ENCODE measurements around the gene EDC4.

The EDC4 gene

GRCh38 chr16:67917852-67918236, 45.0 kb downstream of the EDC4 start:
- no peak for TF ChIP-seq ZNF274 (IDR thresholded peaks at IDR 0.05; ENCODE audit: low read depth, low read length)

GRCh38 chr16:67919622-67920221, 46.9 kb downstream of the EDC4 start:
- TF ChIP-seq ZNF274 (IDR thresholded peaks at IDR 0.05; ENCODE audit: low read depth, low read length): no peak

More at GRCh38 chr16:67917852-67918236, 45.0 kb downstream of the EDC4 start:
- no peak overlapping the region for H3K4me3 ChIP-seq (ENCODE audit: low read length)

GRCh38 chr16:67922221-67922620, 49.4 kb downstream of the EDC4 start:
- no peak for TF ChIP-seq ZNF274 (IDR thresholded peaks at IDR 0.05; ENCODE audit: low read depth, low read length)

More at GRCh38 chr16:67919622-67920221, 46.9 kb downstream of the EDC4 start:
- H3K4me3 ChIP-seq (ENCODE audit: low read length): no peak overlapping the region

GRCh38 chr16:67922740-67923139, 49.9 kb downstream of the EDC4 start:
- H3K4me3 ChIP-seq (ENCODE audit: low read length): no peak overlapping the region
- no peak for TF ChIP-seq ZNF274 (IDR thresholded peaks at IDR 0.05; ENCODE audit: low read depth, low read length)

More at GRCh38 chr16:67922221-67922620, 49.4 kb downstream of the EDC4 start:
- H3K4me3 ChIP-seq (ENCODE audit: low read length): no peak overlapping the region

GRCh38 chr16:67923414-67924116, 50.7 kb downstream of the EDC4 start:
- no peak for TF ChIP-seq ZNF274 (IDR thresholded peaks at IDR 0.05; ENCODE audit: low read depth, low read length)

GRCh38 chr16:67924140-67924906, 51.5 kb downstream of the EDC4 start:
- H3K4me3 ChIP-seq (ENCODE audit: low read length): no peak overlapping the region
- TF ChIP-seq ZNF274 (IDR thresholded peaks at IDR 0.05; ENCODE audit: low read depth, low read length): no peak

More at GRCh38 chr16:67923414-67924116, 50.7 kb downstream of the EDC4 start:
- no peak overlapping the region for H3K4me3 ChIP-seq (ENCODE audit: low read length)

GRCh38 chr16:67926181-67926750, 53.4 kb downstream of the EDC4 start:
- no peak for TF ChIP-seq ZNF274 (IDR thresholded peaks at IDR 0.05; ENCODE audit: low read depth, low read length)
- no peak overlapping the region for H3K4me3 ChIP-seq (ENCODE audit: low read length)

GRCh38 chr16:67927131-67927941, 54.5 kb downstream of the EDC4 start:
- TF ChIP-seq ZNF274 (IDR thresholded peaks at IDR 0.05; ENCODE audit: low read depth, low read length): no peak
- no peak overlapping the region for H3K4me3 ChIP-seq (ENCODE audit: low read length)

GRCh38 chr16:67928147-67928546, 55.3 kb downstream of the EDC4 start:
- H3K4me3 ChIP-seq (ENCODE audit: low read length): no peak overlapping the region
- no peak for TF ChIP-seq ZNF274 (IDR thresholded peaks at IDR 0.05; ENCODE audit: low read depth, low read length)

- no peak overlapping the region for H3K4me3 ChIP-seq (ENCODE audit: low read length)
- no peak for TF ChIP-seq ZNF274 (IDR thresholded peaks at IDR 0.05; ENCODE audit: low read depth, low read length)
Observed at GRCh38 chr16:67928561-67929364, 55.9 kb downstream of the EDC4 start.

GRCh38 chr16:67930191-67930590, 57.3 kb downstream of the EDC4 start:
- no peak for TF ChIP-seq ZNF274 (IDR thresholded peaks at IDR 0.05; ENCODE audit: low read depth, low read length)
- no peak overlapping the region for H3K4me3 ChIP-seq (ENCODE audit: low read length)

- no peak for TF ChIP-seq ZNF274 (IDR thresholded peaks at IDR 0.05; ENCODE audit: low read depth, low read length)
- no peak overlapping the region for H3K4me3 ChIP-seq (ENCODE audit: low read length)
Observed at GRCh38 chr16:67930678-67931211, 57.9 kb downstream of the EDC4 start.

All from GM08714 (cell line).